MCF 10A (cell line): ENCODE data around the gene FOXM1. TPM values are rescaled to one million over a fixed set of nuclear protein-coding genes. Genes with fewer than 3 reads are reported as not detected.
A peak's percentile ranks its signal among the peaks of the same experiment; 100 is the strongest.

ENCODE experiments used
- BruUV-seq: library from RNA; stranded (reverse); fragments of 400-500 nt; replicated peaks from 2 replicates; lab custom pipeline; 2021; lab: Mats Ljungman, UMichigan
- CTCF ChIA-PET: fragments of 300-600 bp; sonication (Branson Sonifier 250); formaldehyde crosslinking; extraction: SDS; loops from one replicate; lab custom pipeline; 2021; ENCODE audit warnings: antibody characterized with exemption, inconsistent platforms; lab: Yijun Ruan, JAX
- POLR2A ChIA-PET: fragments of 300-600, 350-650 bp; sonication (Branson Sonifier 250); formaldehyde crosslinking; extraction: SDS; loops from one replicate; lab custom pipeline; 2020; ENCODE audit warnings: antibody characterized with exemption, inconsistent platforms; lab: Yijun Ruan, JAX
- DNase-seq: peaks from one replicate; pipeline ENCODE4 v3.0.0-alpha.2; 2018; ENCODE audit not compliant: unreplicated experiment
- H3K27ac Mint-ChIP-seq: one replicate; pipeline ENCODE4 v1.8.0; 2022; ENCODE audit warnings: mild to moderate bottlenecking, low read depth, mixed read lengths; ENCODE audit not compliant: unreplicated experiment
- H3K27me3 Mint-ChIP-seq: one replicate; pipeline ENCODE4 v1.8.0; 2022; ENCODE audit warnings: mixed read lengths; ENCODE audit not compliant: insufficient read depth, unreplicated experiment
- H3K36me3 Mint-ChIP-seq: one replicate; pipeline ENCODE4 v1.8.0; 2022; ENCODE audit warnings: mild to moderate bottlenecking, moderate library complexity, mixed read lengths; ENCODE audit not compliant: insufficient read depth, unreplicated experiment
- H3K4me1 Mint-ChIP-seq: one replicate; pipeline ENCODE4 v1.8.0; 2022; ENCODE audit warnings: mixed read lengths; ENCODE audit not compliant: insufficient read depth, unreplicated experiment
- H3K4me3 Mint-ChIP-seq: one replicate; pipeline ENCODE4 v1.8.0; 2022; ENCODE audit warnings: mild to moderate bottlenecking, moderate library complexity, mixed read lengths; ENCODE audit not compliant: unreplicated experiment
- H3K9me3 Mint-ChIP-seq: one replicate; pipeline ENCODE4 v1.8.0; 2022; ENCODE audit warnings: mixed read lengths; ENCODE audit not compliant: unreplicated experiment
- CTCF ChIP-seq: fragments of 200-600 bp; IDR thresholded peaks from one replicate; pipeline ENCODE4 v1.8.0; 2022; ENCODE audit warnings: antibody characterized with exemption, mild to moderate bottlenecking; ENCODE audit not compliant: unreplicated experiment
- intact Hi-C: fragments of 100-400 bp; cut with micrococcal nuclease; formaldehyde crosslinking; loops from 2 replicates; pipeline ENCODE4 v1.14.1; 2022
- total RNA-seq: library from RNA; stranded (reverse); gene quantifications from 2 replicates; pipeline ENCODE4 v1.2.3, GENCODE V29; 2022

Gene FOXM1
- total RNA-seq, 1 experiment from 2014 or later = 49.9 TPM

GRCh38 chr12:2891240-2892053, 14.5 kb upstream of the FOXM1 start:
- peak overlapping the region; percentile 94 for H3K27ac Mint-ChIP-seq
- no peaks in the 10 kb centered on the region for H3K9me3 Mint-ChIP-seq
- H3K4me3 Mint-ChIP-seq = peak overlapping the region; percentile 86
- POLR2A ChIA-PET = interaction anchor here (0.6 to 3.5 kb wide), 12 partner anchors 11 to 130 kb away, joined by 3 to 29 read pairs (median 5); partner anchors contain the start of genes FOXM1, ITFG2 and RHNO1
- TF ChIP-seq CTCF = no peak
- peaks cover 36% of the 10 kb centered on the region for H3K36me3 Mint-ChIP-seq
- intact Hi-C loops = no loop called here
- DNase-seq = peak; percentile 60
- BruUV-seq = TSS peak; percentile 70
- CTCF ChIA-PET = interaction anchor here (0.9 kb wide), 2 partner anchors 13 to 226 kb away, joined by 4 to 5 read pairs; no protein-coding TSS in a partner anchor
- no peaks in the 10 kb centered on the region for H3K27me3 Mint-ChIP-seq
- peaks cover 16% of the 10 kb centered on the region for H3K4me1 Mint-ChIP-seq

GRCh38 chr12:2890388-2891239, 13.6 kb upstream of the FOXM1 start, which contains the start of gene TULP3:
Gene TULP3 (plus strand): TSS chr12:2890891. CDS start chr12:2890948, 57 bp downstream.
- DNase-seq = peak; percentile 98
- peak within 1 kb of the TSS; percentile 94 for H3K27ac Mint-ChIP-seq
- H3K9me3 Mint-ChIP-seq = no peaks in the 10 kb centered on the region
- TF ChIP-seq CTCF = no peak
- peaks cover 16% of the 10 kb centered on the region for H3K4me1 Mint-ChIP-seq
- H3K36me3 Mint-ChIP-seq = peaks cover 36% of the 10 kb centered on the region
- intact Hi-C loops = no loop called here
- ChIA-PET POLR2A (interaction anchor here (0.6 to 3.5 kb wide), 13 partner anchors 10 to 131 kb away, joined by 3 to 29 read pairs (median 4); partner anchors contain the start of genes FOXM1, ITFG2 and RHNO1), CTCF (interaction anchor here (0.6 to 1.0 kb wide), 4 partner anchors 12 to 980 kb away, joined by 3 to 5 read pairs (median 3); no protein-coding TSS in a partner anchor)
- H3K27me3 Mint-ChIP-seq = no peaks in the 10 kb centered on the region
- peak within 1 kb of the TSS; percentile 86 for H3K4me3 Mint-ChIP-seq
- BruUV-seq = no TSS peak

GRCh38 chr12:2890001-2890387, 13.0 kb upstream of the FOXM1 start:
- intact Hi-C loops = no loop called here

More at GRCh38 chr12:2890001-2890387, 13.0 kb upstream of the FOXM1 start:
- POLR2A ChIA-PET = interaction anchor here (0.6 to 3.5 kb wide), 7 partner anchors 10 to 71 kb away, joined by 3 to 29 read pairs (median 5); partner anchors contain the start of genes FOXM1 and RHNO1
- peaks cover 36% of the 10 kb centered on the region for H3K36me3 Mint-ChIP-seq
- H3K27ac Mint-ChIP-seq = peak overlapping the region; percentile 94
- DNase-seq = no peak
- no TSS peak for BruUV-seq
- no peaks in the 10 kb centered on the region for H3K9me3 Mint-ChIP-seq
- CTCF ChIA-PET = interaction anchor here (0.6 to 1.0 kb wide), 5 partner anchors 14 to 980 kb away, joined by 3 to 4 read pairs (median 3); no protein-coding TSS in a partner anchor
- peak overlapping the region; percentile 86 for H3K4me3 Mint-ChIP-seq
- H3K27me3 Mint-ChIP-seq = no peaks in the 10 kb centered on the region
- TF ChIP-seq CTCF = no peak
- H3K4me1 Mint-ChIP-seq = peaks cover 16% of the 10 kb centered on the region
